Measurements from ENCODE around the gene SLPI.

GRCh38 chr20:45293041-45294002, 39.0 kb upstream of the SLPI start:
- TF ChIP-seq NFRKB (IDR thresholded peaks at IDR 0.05) (no peak), FOXM1 (IDR thresholded peaks at IDR 0.05; ENCODE audit: borderline replicate concordance) (no peak), PKNOX1 (IDR thresholded peaks at IDR 0.05) (no peak), FOXK2 (IDR thresholded peaks at IDR 0.05) (no peak), HDGF (IDR thresholded peaks at IDR 0.05; ENCODE audit: borderline replicate concordance) (no peak), ZNF384 (IDR thresholded peaks at IDR 0.05) (no peak), BHLHE40 (IDR thresholded peaks at IDR 0.05; ENCODE audit: borderline replicate concordance) (no peak), SP1 (IDR thresholded peaks at IDR 0.05) (no peak), ELF4 (IDR thresholded peaks at IDR 0.05) (no peak), ARNT (IDR thresholded peaks at IDR 0.05) (no peak), FOXA1 (IDR thresholded peaks at IDR 0.05) (no peak), LEF1 (IDR thresholded peaks at IDR 0.05; ENCODE audit: borderline replicate concordance) (no peak)
